CD4-positive, alpha-beta T cell treated with Interleukin-17A for 1 hour (primary cell): ENCODE results near the gene GABRB1.

Experiments used
- DNase-seq: peaks from one replicate; pipeline ENCODE4 v3.0.0-alpha.2; 2020

GABRB1 gene

GRCh38 chr4:47031011-47031678, at the start of gene GABRB1:
TSS of gene GABRB1 (plus strand) at chr4:47031567.
- DNase-seq = peak; percentile 22

GRCh38 chr4:46984781-46985180, 46.6 kb upstream of the GABRB1 start:
- DNase-seq = no peak

GRCh38 chr4:46986922-46987638, 44.3 kb upstream of the GABRB1 start:
- DNase-seq = no peak

GRCh38 chr4:46992338-46992737, 39.0 kb upstream of the GABRB1 start:
- DNase-seq = no peak

GRCh38 chr4:46993075-46994006, 38.0 kb upstream of the GABRB1 start, which contains the start of gene GABRA4:
TSS of gene GABRA4 (minus strand) at chr4:46993581. CDS start at chr4:46993424, 157 bp downstream.
- DNase-seq = no peak

- no peak for DNase-seq
These were observed 37.4 kb upstream of the GABRB1 start for GRCh38 chr4:46994007-46994405.

GRCh38 chr4:46999566-46999965, 31.8 kb upstream of the GABRB1 start:
- DNase-seq = no peak

- DNase-seq = no peak
These were observed 31.0 kb upstream of the GABRB1 start for GRCh38 chr4:47000406-47000805.

- DNase-seq = no peak
These were observed 28.8 kb upstream of the GABRB1 start for GRCh38 chr4:47002580-47002979.

- DNase-seq = no peak
These were observed 20.9 kb upstream of the GABRB1 start for GRCh38 chr4:47010347-47010911.

GRCh38 chr4:47010912-47011446, 20.4 kb upstream of the GABRB1 start:
- peak; percentile 45 for DNase-seq

- no peak for DNase-seq
These were observed 18.7 kb upstream of the GABRB1 start for GRCh38 chr4:47012676-47013075.

GRCh38 chr4:47013373-47013772, 18.0 kb upstream of the GABRB1 start:
- no peak for DNase-seq

- no peak for DNase-seq
These were observed 14.3 kb upstream of the GABRB1 start for GRCh38 chr4:47017081-47017480.

- no peak for DNase-seq
These were observed 13.9 kb upstream of the GABRB1 start for GRCh38 chr4:47017494-47017893.

GRCh38 chr4:47031751-47032404, 511 bp downstream of the GABRB1 start:
- DNase-seq = peak; percentile 9

GRCh38 chr4:47032405-47033106, 1.2 kb downstream of the GABRB1 start:
- DNase-seq = peak; percentile 51

- no peak for DNase-seq
These were observed 6.9 kb downstream of the GABRB1 start for GRCh38 chr4:47038263-47038662.

GRCh38 chr4:47040828-47041227, 9.5 kb downstream of the GABRB1 start:
- no peak for DNase-seq

- no peak for DNase-seq
These were observed 12.5 kb downstream of the GABRB1 start for GRCh38 chr4:47043821-47044220.

- DNase-seq = no peak
These were observed 13.9 kb downstream of the GABRB1 start for GRCh38 chr4:47045261-47045660.

GRCh38 chr4:47049347-47049746, 18.0 kb downstream of the GABRB1 start:
- DNase-seq = no peak
